OCI-LY1 (cell line): ENCODE data around the gene DPP6.

Source experiments
- CTCF ChIP-seq: fragments of 200-600 bp; sonication (generic), shearing (Covaris generic); IDR thresholded peaks from 2 replicates; pipeline ENCODE4 v1.5.1; 2017; ENCODE audit warnings: mild to moderate bottlenecking, antibody characterized with exemption, low read length, moderate library complexity, mixed read lengths
- EZH2 ChIP-seq: fragments of 200-600 bp; sonication (generic), shearing (Covaris generic); IDR thresholded peaks from 2 replicates; pipeline ENCODE4 v1.8.0; 2017; ENCODE audit warnings: borderline replicate concordance, mixed run types, mild to moderate bottlenecking, antibody characterized with exemption, low read length, moderate library complexity, mixed read lengths

- TF ChIP-seq CTCF = no peak
- TF ChIP-seq EZH2 = no peak
Observed at GRCh38 chr7:154383045-154383444, 330.8 kb downstream of the DPP6 start.
